ENCODE data around the gene DCBLD2. TPM values are rescaled to one million over a fixed set of nuclear protein-coding genes. Genes with fewer than 3 reads are reported as not detected.

Gene DCBLD2
- total RNA-seq, 1 experiment from 2014 or later: 48.0 TPM

DNA sequence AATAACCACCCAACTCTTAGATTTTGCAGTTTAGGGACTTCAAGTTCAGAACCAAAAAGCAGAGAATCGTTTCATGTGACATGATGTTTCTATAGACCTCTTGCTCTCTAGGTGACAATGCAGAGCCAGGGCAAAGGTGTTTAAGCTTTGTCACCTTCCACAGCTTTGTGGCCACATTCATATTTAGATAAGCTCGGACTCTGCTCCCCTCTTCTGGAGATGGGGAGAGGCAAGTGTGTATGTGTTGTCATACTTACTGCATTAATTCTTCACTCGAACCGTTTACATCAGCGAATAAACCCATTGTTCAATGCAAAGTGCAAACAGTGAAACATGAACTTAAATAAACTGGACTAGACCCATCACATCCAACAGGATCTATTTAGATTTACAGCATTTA is 105.2 kb downstream of the DCBLD2 start:
- Histone ChIP-seq H2AFZ (ENCODE audit: low read length) (no peak overlapping the region), H3K14ac (ENCODE audit: insufficient read depth, low read length) (no peak overlapping the region), H2BK120ac (ENCODE audit: low read depth, low read length, poor library complexity, severe bottlenecking) (no peak overlapping the region), H4K8ac (replicated peaks; ENCODE audit: insufficient read length, low read depth, low read length) (no peak overlapping the region), H3K27ac (ENCODE audit: insufficient read length, low read depth, low read length) (no peak overlapping the region), H2BK20ac (ENCODE audit: low read depth, low read length, poor library complexity, severe bottlenecking) (no peak overlapping the region), H3K23me2 (ENCODE audit: insufficient read length, low read depth, low read length, poor library complexity, severe bottlenecking) (no peaks in the 10 kb centered on the region), H4K5ac (ENCODE audit: insufficient read length, low read depth, low read length) (no peak overlapping the region), H3K9me3 (ENCODE audit: control insufficient read depth, low read depth, low read length) (no peaks in the 10 kb centered on the region), H4K91ac (ENCODE audit: insufficient read length, low read depth, low read length) (no peak overlapping the region), H2BK15ac (ENCODE audit: low read depth, low read length) (no peak overlapping the region), H3K18ac (ENCODE audit: insufficient read length, low read depth, low read length) (no peak overlapping the region), H3K56ac (ENCODE audit: insufficient read length, low read depth, low read length) (no peak overlapping the region), H3K4ac (ENCODE audit: low read depth, low read length) (no peak overlapping the region), H2AK5ac (ENCODE audit: insufficient read length, low read length) (no peak overlapping the region), H3K79me2 (ENCODE audit: insufficient read depth, low read length) (no peaks in the 10 kb centered on the region), H3K79me1 (ENCODE audit: insufficient read depth, low read depth, low read length, poor library complexity, severe bottlenecking) (no peaks in the 10 kb centered on the region), H2BK12ac (ENCODE audit: insufficient read length, low read depth, low read length) (no peak overlapping the region), H3K23ac (ENCODE audit: insufficient read length, low read depth, low read length) (no peak overlapping the region), H3K9ac (ENCODE audit: extremely low read depth, insufficient read length, low read length) (no peak overlapping the region), H3K4me1 (ENCODE audit: insufficient read depth, low read length) (no peaks in the 10 kb centered on the region), H4K20me1 (ENCODE audit: control insufficient read depth, insufficient read depth, insufficient read length) (no peaks in the 10 kb centered on the region), H3K27me3 (ENCODE audit: insufficient read depth, low read length) (no peaks in the 10 kb centered on the region), H3T11ph (ENCODE audit: low read length) (no peak overlapping the region), H3K4me2 (ENCODE audit: insufficient read depth, insufficient read length, low read length) (no peak overlapping the region), H2BK5ac (ENCODE audit: insufficient read length, low read length) (no peak overlapping the region)
- no peak for DNase-seq
- H3K9me3 Mint-ChIP-seq: no peaks in the 10 kb centered on the region
- peaks cover 2 to 30% (median 27%) of the 10 kb centered on the region in 3 experiments; a peak in 6 of 7 replicates for H3K36me3 Mint-ChIP-seq (ENCODE audit: insufficient read depth in 1 of 3, low read depth in 3 of 3)
- no CpG with 5 or more reads among the region's 5 CpGs for WGBS (ENCODE audit: extremely low coverage, insufficient read length, low lambda C conversion rate)
- peak overlapping the region in 2 of 3 experiments; percentile 50 to 52; a peak in 2 of 7 replicates for H3K27ac Mint-ChIP-seq
- TF ChIP-seq, protein P1, sequence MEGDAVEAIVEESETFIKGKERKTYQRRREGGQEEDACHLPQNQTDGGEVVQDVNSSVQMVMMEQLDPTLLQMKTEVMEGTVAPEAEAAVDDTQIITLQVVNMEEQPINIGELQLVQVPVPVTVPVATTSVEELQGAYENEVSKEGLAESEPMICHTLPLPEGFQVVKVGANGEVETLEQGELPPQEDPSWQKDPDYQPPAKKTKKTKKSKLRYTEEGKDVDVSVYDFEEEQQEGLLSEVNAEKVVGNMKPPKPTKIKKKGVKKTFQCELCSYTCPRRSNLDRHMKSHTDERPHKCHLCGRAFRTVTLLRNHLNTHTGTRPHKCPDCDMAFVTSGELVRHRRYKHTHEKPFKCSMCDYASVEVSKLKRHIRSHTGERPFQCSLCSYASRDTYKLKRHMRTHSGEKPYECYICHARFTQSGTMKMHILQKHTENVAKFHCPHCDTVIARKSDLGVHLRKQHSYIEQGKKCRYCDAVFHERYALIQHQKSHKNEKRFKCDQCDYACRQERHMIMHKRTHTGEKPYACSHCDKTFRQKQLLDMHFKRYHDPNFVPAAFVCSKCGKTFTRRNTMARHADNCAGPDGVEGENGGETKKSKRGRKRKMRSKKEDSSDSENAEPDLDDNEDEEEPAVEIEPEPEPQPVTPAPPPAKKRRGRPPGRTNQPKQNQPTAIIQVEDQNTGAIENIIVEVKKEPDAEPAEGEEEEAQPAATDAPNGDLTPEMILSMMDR (conservative IDR thresholded peaks at IDR 0.05): no peak
- peaks cover 4 to 6% of the 10 kb centered on the region in 2 experiments; a peak in 3 of 4 replicates for H3K4me1 Mint-ChIP-seq
- no peaks in the 10 kb centered on the region for H3K27me3 Mint-ChIP-seq (ENCODE audit: low read depth)
- H3K4me3 Mint-ChIP-seq: no peak overlapping the region
